ENCODE data around the gene PKMYT1.

Gene PKMYT1

DNA sequence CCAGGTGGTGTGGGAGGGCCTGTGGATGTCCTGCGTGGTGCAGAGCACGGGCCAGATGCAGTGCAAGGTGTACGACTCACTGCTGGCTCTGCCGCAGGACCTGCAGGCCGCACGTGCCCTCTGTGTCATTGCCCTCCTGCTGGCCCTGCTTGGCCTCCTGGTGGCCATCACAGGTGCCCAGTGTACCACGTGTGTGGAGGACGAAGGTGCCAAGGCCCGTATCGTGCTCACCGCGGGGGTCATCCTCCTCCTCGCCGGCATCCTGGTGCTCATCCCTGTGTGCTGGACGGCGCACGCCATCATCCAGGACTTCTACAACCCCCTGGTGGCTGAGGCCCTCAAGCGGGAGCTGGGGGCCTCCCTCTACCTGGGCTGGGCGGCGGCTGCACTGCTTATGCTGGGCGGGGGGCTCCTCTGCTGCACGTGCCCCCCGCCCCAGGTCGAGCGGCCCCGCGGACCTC, 33.3 kb upstream of the PKMYT1 start:
- H3K4me1 ChIP-seq (ENCODE audit: insufficient read depth, low read length): peaks cover 8% of the 10 kb centered on the region
- H3K79me2 ChIP-seq (ENCODE audit: insufficient read depth, low read length): no peaks in the 10 kb centered on the region
- no peak overlapping the region for H3K9ac ChIP-seq (ENCODE audit: low read depth, low read length)
- no peak overlapping the region for H3K27ac ChIP-seq (ENCODE audit: low read length)
- no peaks in the 10 kb centered on the region for H3K36me3 ChIP-seq (ENCODE audit: insufficient read depth, low read length)
- H3K4me3 ChIP-seq (ENCODE audit: low read depth in 1 of 2, low read length in 2 of 2): no peak overlapping the region
- H3K4me2 ChIP-seq (ENCODE audit: insufficient read depth, low read length): no peak overlapping the region
- H3K9me3 ChIP-seq (ENCODE audit: insufficient read depth, low read length, severe bottlenecking): no peaks in the 10 kb centered on the region
- H4K20me1 ChIP-seq (ENCODE audit: insufficient read depth, low read length): no peaks in the 10 kb centered on the region; the same call in 1 of the 2 replicates
- no peaks in the 10 kb centered on the region for H3K27me3 ChIP-seq (ENCODE audit: insufficient read depth, low read length, poor library complexity)
- ATAC-seq (ENCODE audit: insufficient read depth, low read depth) (no peak; the same call in 2 of the 3 replicates), DNase-seq (no peak)
- H2AFZ ChIP-seq (ENCODE audit: low read depth, low read length): no peak overlapping the region
- TF ChIP-seq, protein P1, sequence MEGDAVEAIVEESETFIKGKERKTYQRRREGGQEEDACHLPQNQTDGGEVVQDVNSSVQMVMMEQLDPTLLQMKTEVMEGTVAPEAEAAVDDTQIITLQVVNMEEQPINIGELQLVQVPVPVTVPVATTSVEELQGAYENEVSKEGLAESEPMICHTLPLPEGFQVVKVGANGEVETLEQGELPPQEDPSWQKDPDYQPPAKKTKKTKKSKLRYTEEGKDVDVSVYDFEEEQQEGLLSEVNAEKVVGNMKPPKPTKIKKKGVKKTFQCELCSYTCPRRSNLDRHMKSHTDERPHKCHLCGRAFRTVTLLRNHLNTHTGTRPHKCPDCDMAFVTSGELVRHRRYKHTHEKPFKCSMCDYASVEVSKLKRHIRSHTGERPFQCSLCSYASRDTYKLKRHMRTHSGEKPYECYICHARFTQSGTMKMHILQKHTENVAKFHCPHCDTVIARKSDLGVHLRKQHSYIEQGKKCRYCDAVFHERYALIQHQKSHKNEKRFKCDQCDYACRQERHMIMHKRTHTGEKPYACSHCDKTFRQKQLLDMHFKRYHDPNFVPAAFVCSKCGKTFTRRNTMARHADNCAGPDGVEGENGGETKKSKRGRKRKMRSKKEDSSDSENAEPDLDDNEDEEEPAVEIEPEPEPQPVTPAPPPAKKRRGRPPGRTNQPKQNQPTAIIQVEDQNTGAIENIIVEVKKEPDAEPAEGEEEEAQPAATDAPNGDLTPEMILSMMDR (IDR thresholded peaks at IDR 0.05; ENCODE audit: borderline replicate concordance, extremely low read depth, low read length, poor library complexity, severe bottlenecking): no peak
- TF ChIP-seq EZH2 (IDR thresholded peaks at IDR 0.05; ENCODE audit: borderline replicate concordance, low read depth, low read length, severe bottlenecking): no peak

DNA sequence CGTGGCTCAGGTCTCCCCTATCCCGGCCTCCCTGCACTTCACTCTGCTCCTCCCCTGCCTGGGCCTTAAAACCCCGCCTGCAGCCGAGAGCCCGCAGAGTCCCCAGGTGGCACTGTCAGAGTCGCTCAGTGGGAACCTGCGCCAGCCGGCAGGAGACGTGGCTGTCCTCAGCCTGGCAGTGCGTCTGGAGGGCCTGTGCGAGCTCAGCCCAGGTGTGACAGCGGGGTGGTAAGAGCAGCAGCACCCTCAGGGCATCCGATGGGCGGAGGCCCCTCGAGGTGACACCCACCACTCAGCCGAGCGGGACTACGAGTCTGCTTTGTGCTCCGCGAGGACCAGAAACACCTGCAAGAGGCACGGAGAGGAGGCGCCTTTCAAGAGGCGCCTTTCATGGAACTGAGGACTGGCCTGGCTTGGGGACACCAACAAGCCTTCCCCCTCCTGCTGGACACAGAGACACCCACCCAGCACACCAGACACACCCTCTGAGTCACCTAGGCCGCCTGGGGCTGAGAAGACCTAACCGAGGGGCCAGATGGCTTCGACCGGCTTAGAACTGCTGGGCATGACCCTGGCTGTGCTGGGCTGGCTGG, 32.7 kb upstream of the PKMYT1 start, which contains the start of gene CLDN9:
Gene CLDN9, plus strand, starts transcription at position 96 of the 593 bp plus-strand sequence. Its CDS starts 440 bp downstream, at position 536.
- Histone ChIP-seq H3K4me2 (ENCODE audit: insufficient read depth, low read length) (no peak within 1 kb of the TSS), H3K4me3 (ENCODE audit: low read depth in 1 of 2, low read length in 2 of 2) (no peak within 1 kb of the TSS), H3K9me3 (ENCODE audit: insufficient read depth, low read length, severe bottlenecking) (no peaks in the 10 kb centered on the region), H3K36me3 (ENCODE audit: insufficient read depth, low read length) (no peaks in the 10 kb centered on the region), H3K27me3 (ENCODE audit: insufficient read depth, low read length, poor library complexity) (no peaks in the 10 kb centered on the region), H3K79me2 (ENCODE audit: insufficient read depth, low read length) (no peaks in the 10 kb centered on the region), H2AFZ (ENCODE audit: low read depth, low read length) (no peak within 1 kb of the TSS), H3K27ac (ENCODE audit: low read length) (no peak within 1 kb of the TSS), H4K20me1 (ENCODE audit: insufficient read depth, low read length) (no peaks in the 10 kb centered on the region; the same call in 1 of the 2 replicates), H3K9ac (ENCODE audit: low read depth, low read length) (no peak within 1 kb of the TSS), H3K4me1 (ENCODE audit: insufficient read depth, low read length) (peaks cover 14% of the 10 kb centered on the region)
- ATAC-seq (ENCODE audit: insufficient read depth, low read depth): no peak
- no peak for TF ChIP-seq EZH2 (IDR thresholded peaks at IDR 0.05; ENCODE audit: borderline replicate concordance, low read depth, low read length, severe bottlenecking)
- TF ChIP-seq, protein P1 (IDR thresholded peaks at IDR 0.05; ENCODE audit: borderline replicate concordance, extremely low read depth, low read length, poor library complexity, severe bottlenecking): no peak
- DNase-seq: no peak

DNA sequence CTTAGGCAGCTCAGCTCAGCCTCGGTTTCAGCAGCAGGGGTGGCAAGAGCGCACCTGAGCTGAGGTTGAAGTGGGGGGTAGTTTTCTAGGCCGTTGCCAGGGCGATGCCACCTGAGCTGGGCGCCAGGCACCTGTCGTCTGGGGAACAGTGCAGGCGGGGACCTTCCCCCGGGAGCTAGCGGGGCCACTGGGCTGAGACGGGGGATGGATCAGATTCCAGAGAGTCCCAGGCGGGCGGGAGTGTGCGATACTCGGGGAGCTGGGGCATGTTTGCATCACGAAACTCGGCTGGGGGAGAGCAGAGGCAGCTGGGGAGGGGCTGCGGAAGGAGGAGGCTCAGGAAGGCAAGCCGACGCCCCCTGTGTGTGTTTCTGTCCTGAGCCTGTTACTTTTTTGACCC, 32.0 kb upstream of the PKMYT1 start:
- H2AFZ ChIP-seq (ENCODE audit: low read depth, low read length): no peak overlapping the region
- no peak overlapping the region for H3K4me2 ChIP-seq (ENCODE audit: insufficient read depth, low read length)
- no peaks in the 10 kb centered on the region for H3K36me3 ChIP-seq (ENCODE audit: insufficient read depth, low read length)
- TF ChIP-seq, protein P1 (IDR thresholded peaks at IDR 0.05; ENCODE audit: borderline replicate concordance, extremely low read depth, low read length, poor library complexity, severe bottlenecking): no peak
- no peak for TF ChIP-seq EZH2 (IDR thresholded peaks at IDR 0.05; ENCODE audit: borderline replicate concordance, low read depth, low read length, severe bottlenecking)
- no peak overlapping the region for H3K4me3 ChIP-seq (ENCODE audit: low read depth in 1 of 2, low read length in 2 of 2)
- H3K4me1 ChIP-seq (ENCODE audit: insufficient read depth, low read length): peaks cover 21% of the 10 kb centered on the region
- DNase-seq (no peak), ATAC-seq (ENCODE audit: insufficient read depth, low read depth) (no peak)
- no peaks in the 10 kb centered on the region for H3K9me3 ChIP-seq (ENCODE audit: insufficient read depth, low read length, severe bottlenecking)
- no peaks in the 10 kb centered on the region for H3K79me2 ChIP-seq (ENCODE audit: insufficient read depth, low read length)
- no peak overlapping the region for H3K27ac ChIP-seq (ENCODE audit: low read length)
- no peaks in the 10 kb centered on the region for H3K27me3 ChIP-seq (ENCODE audit: insufficient read depth, low read length, poor library complexity)
- no peak overlapping the region for H3K9ac ChIP-seq (ENCODE audit: low read depth, low read length)
- no peaks in the 10 kb centered on the region; the same call in 1 of the 2 replicates for H4K20me1 ChIP-seq (ENCODE audit: insufficient read depth, low read length)

All from DND-41 (cell line).